T-helper 17 cell (primary cell): ENCODE results near the gene ZNF74. TPM values are rescaled to one million over a fixed set of nuclear protein-coding genes. Genes with fewer than 3 reads are reported as not detected.
A peak's percentile ranks its signal among the peaks of the same experiment; 100 is the strongest.

Experiments
- ATAC-seq: fragments of 150-1000 bp; cut with Tn5 transposase; 2 replicates; pipeline ENCODE4 v1.10.0; 2021; ENCODE audit warnings: mild to moderate bottlenecking, moderate library complexity
- DNase-seq, 3 donors: peaks; one replicate each; pipeline versions ENCODE4 v3.0.0 to v3.0.0-alpha.2; 2020 to 2021
- H3K9me3 ChIP-seq: one replicate; pipeline ENCODE4 v1.7.0; 2013; ENCODE audit warnings: low read length, mild to moderate bottlenecking; ENCODE audit not compliant: control insufficient read depth, poor library complexity, severe bottlenecking
- H3K27ac Mint-ChIP-seq: one replicate; pipeline ENCODE4 v1.8.0; 2022; ENCODE audit warnings: mild to moderate bottlenecking, moderate library complexity, mixed read lengths
- H3K27me3 Mint-ChIP-seq: one replicate; pipeline ENCODE4 v1.8.0; 2022; ENCODE audit warnings: mixed read lengths
- H3K36me3 Mint-ChIP-seq: one replicate; pipeline ENCODE4 v1.8.0; 2022; ENCODE audit warnings: low read depth, mixed read lengths
- H3K4me1 Mint-ChIP-seq: one replicate; pipeline ENCODE4 v1.8.0; 2022; ENCODE audit warnings: mild to moderate bottlenecking, mixed read lengths
- H3K4me3 Mint-ChIP-seq: one replicate; pipeline ENCODE4 v1.8.0; 2022; ENCODE audit warnings: mild to moderate bottlenecking, moderate library complexity, mixed read lengths
- total RNA-seq, 4 donors: library from RNA in 2 of 4; stranded (reverse) in 2 of 4; gene quantifications; one replicate each; pipeline ENCODE4 v1.2.3 and lab custom pipeline; 2022 to 2026

Gene ZNF74
- total RNA-seq, 2 donors from 2014 or later: 5.2 to 5.6 TPM

GRCh38 chr22:20398420-20398819 is 4.5 kb downstream of the ZNF74 start:
- Mint-ChIP-seq H3K36me3 (peaks cover 6% of the 10 kb centered on the region), H3K27me3 (no peaks in the 10 kb centered on the region), H3K4me3 (no peak overlapping the region), H3K4me1 (peaks cover 32% of the 10 kb centered on the region), H3K27ac (no peak overlapping the region)
- ATAC-seq (no peak), DNase-seq (no peak)
- H3K9me3 ChIP-seq: no peaks in the 10 kb centered on the region

GRCh38 chr22:20399866-20400605 is 6.1 kb downstream of the ZNF74 start:
- H3K4me1 Mint-ChIP-seq: peaks cover 27% of the 10 kb centered on the region
- H3K4me3 Mint-ChIP-seq: no peak overlapping the region
- no peaks in the 10 kb centered on the region for H3K27me3 Mint-ChIP-seq
- DNase-seq: no peak
- no peaks in the 10 kb centered on the region for H3K9me3 ChIP-seq
- ATAC-seq: no peak
- H3K27ac Mint-ChIP-seq: no peak overlapping the region
- H3K36me3 Mint-ChIP-seq: peaks cover 10% of the 10 kb centered on the region

GRCh38 chr22:20400606-20401375 is 6.8 kb downstream of the ZNF74 start:
- Mint-ChIP-seq H3K27me3 (no peaks in the 10 kb centered on the region), H3K4me3 (no peak overlapping the region), H3K27ac (no peak overlapping the region), H3K4me1 (peaks cover 20% of the 10 kb centered on the region), H3K36me3 (peaks cover 10% of the 10 kb centered on the region)
- no peak for DNase-seq
- H3K9me3 ChIP-seq: no peaks in the 10 kb centered on the region
- ATAC-seq: no peak

GRCh38 chr22:20401376-20402014 is 7.5 kb downstream of the ZNF74 start:
- Mint-ChIP-seq H3K27ac (no peak overlapping the region), H3K36me3 (peaks cover 10% of the 10 kb centered on the region), H3K4me1 (peaks cover 15% of the 10 kb centered on the region), H3K27me3 (no peaks in the 10 kb centered on the region), H3K4me3 (no peak overlapping the region)
- DNase-seq (no peak), ATAC-seq (no peak)
- no peaks in the 10 kb centered on the region for H3K9me3 ChIP-seq

- no peaks in the 10 kb centered on the region for H3K9me3 ChIP-seq
- Mint-ChIP-seq H3K4me1 (peaks cover 12% of the 10 kb centered on the region), H3K36me3 (peaks cover 10% of the 10 kb centered on the region), H3K27me3 (no peaks in the 10 kb centered on the region), H3K4me3 (no peak overlapping the region), H3K27ac (peak overlapping the region; percentile 14)
- no peak for DNase-seq
- ATAC-seq: no peak
These were observed 9.2 kb downstream of the ZNF74 start for GRCh38 chr22:20402960-20403778.

- H3K36me3 Mint-ChIP-seq: peaks cover 10% of the 10 kb centered on the region
These were observed 9.8 kb downstream of the ZNF74 start for GRCh38 chr22:20403779-20404140.

GRCh38 chr22:20404881-20405280 is 10.9 kb downstream of the ZNF74 start:
- H3K27ac Mint-ChIP-seq: no peak overlapping the region
- ATAC-seq (no peak), DNase-seq (no peak)
- no peaks in the 10 kb centered on the region for H3K9me3 ChIP-seq
- H3K4me3 Mint-ChIP-seq: no peak overlapping the region
- no peaks in the 10 kb centered on the region for H3K27me3 Mint-ChIP-seq
- H3K36me3 Mint-ChIP-seq: peaks cover 7% of the 10 kb centered on the region
- H3K4me1 Mint-ChIP-seq: peaks cover 9% of the 10 kb centered on the region

More at GRCh38 chr22:20403779-20404140, 9.8 kb downstream of the ZNF74 start:
- Mint-ChIP-seq H3K4me3 (no peak overlapping the region), H3K27ac (peak overlapping the region; percentile 14), H3K27me3 (no peaks in the 10 kb centered on the region), H3K4me1 (peaks cover 12% of the 10 kb centered on the region)
- no peak for ATAC-seq
- H3K9me3 ChIP-seq: no peaks in the 10 kb centered on the region
- DNase-seq: no peak

GRCh38 chr22:20405291-20405930 is 11.5 kb downstream of the ZNF74 start:
- peaks cover 7% of the 10 kb centered on the region for H3K36me3 Mint-ChIP-seq
- H3K27me3 Mint-ChIP-seq: no peaks in the 10 kb centered on the region
- DNase-seq: no peak
- H3K4me1 Mint-ChIP-seq: peaks cover 9% of the 10 kb centered on the region
- no peak for ATAC-seq
- H3K9me3 ChIP-seq: no peaks in the 10 kb centered on the region
- no peak overlapping the region for H3K27ac Mint-ChIP-seq
- no peak overlapping the region for H3K4me3 Mint-ChIP-seq

GRCh38 chr22:20405931-20406685 is 12.2 kb downstream of the ZNF74 start:
- no peak for DNase-seq
- Mint-ChIP-seq H3K4me3 (no peak overlapping the region), H3K4me1 (peaks cover 9% of the 10 kb centered on the region), H3K27me3 (no peaks in the 10 kb centered on the region), H3K27ac (no peak overlapping the region), H3K36me3 (peaks cover 7% of the 10 kb centered on the region)
- no peaks in the 10 kb centered on the region for H3K9me3 ChIP-seq
- ATAC-seq: no peak

- Mint-ChIP-seq H3K36me3 (peaks cover 7% of the 10 kb centered on the region), H3K4me3 (no peak overlapping the region), H3K4me1 (peaks cover 9% of the 10 kb centered on the region), H3K27ac (no peak overlapping the region), H3K27me3 (no peaks in the 10 kb centered on the region)
- no peaks in the 10 kb centered on the region for H3K9me3 ChIP-seq
- DNase-seq (no peak), ATAC-seq (no peak)
These were observed 12.9 kb downstream of the ZNF74 start for GRCh38 chr22:20406686-20407408.

- H3K36me3 Mint-ChIP-seq: peaks cover 7% of the 10 kb centered on the region
- H3K4me1 Mint-ChIP-seq: peaks cover 9% of the 10 kb centered on the region
- DNase-seq (no peak), ATAC-seq (no peak)
- H3K4me3 Mint-ChIP-seq: no peak overlapping the region
- H3K27me3 Mint-ChIP-seq: no peaks in the 10 kb centered on the region
- no peak overlapping the region for H3K27ac Mint-ChIP-seq
- no peaks in the 10 kb centered on the region for H3K9me3 ChIP-seq
These were observed 13.9 kb downstream of the ZNF74 start for GRCh38 chr22:20407829-20408228.
